Naive thymus-derived CD4-positive, alpha-beta T cell (primary cell): ENCODE results near the gene DHX58. TPM values are rescaled to one million over a fixed set of nuclear protein-coding genes. Genes with fewer than 3 reads are reported as not detected.
"Not testable (repeated sequence)": the region's sequence is repeated elsewhere in the genome, so short reads cannot be mapped to it uniquely, and the experiment has no call there.

Experiments
- ATAC-seq: fragments of 150-1000 bp; cut with Tn5 transposase; 2 replicates; pipeline ENCODE4 v1.10.0; 2021; ENCODE audit warnings: mild to moderate bottlenecking, moderate library complexity
- CTCF ChIA-PET: fragments of 350-600 bp; sonication (Branson Sonifier 250); formaldehyde crosslinking; loops from one replicate; lab custom pipeline; 2021; ENCODE audit warnings: antibody characterized with exemption; lab: Charles Lee
- POLR2A ChIA-PET: fragments of 350-600 bp; sonication (Branson Sonifier 250); formaldehyde crosslinking; loops from one replicate; lab custom pipeline; 2021; ENCODE audit warnings: antibody characterized with exemption, inconsistent platforms; lab: Charles Lee
- DNase-seq, 9 donors: peaks; one replicate each; pipeline versions ENCODE4 v3.0.0 to v3.0.0-alpha.2; 2020 to 2022; ENCODE audit warnings: mixed read lengths in 1 of 9
- H3K27ac ChIP-seq: one replicate; pipeline ENCODE4 v1.7.0; 2013; ENCODE audit warnings: mild to moderate bottlenecking, low read depth, low read length, moderate library complexity
- H3K27me3 ChIP-seq, 2 donors: one replicate each; pipeline ENCODE4 v1.7.0; 2013; ENCODE audit warnings: low read length in 2 of 2, mild to moderate bottlenecking in 2 of 2, moderate library complexity in 2 of 2; ENCODE audit not compliant: control insufficient read depth in 2 of 2, insufficient read depth in 2 of 2
- H3K36me3 ChIP-seq, 3 experiments: 1 replicate in 2 of 3; 2 replicates in 1 of 3; pipeline ENCODE4 v1.7.0; 2013; ENCODE audit warnings: low read length in 3 of 3, mild to moderate bottlenecking in 3 of 3, moderate library complexity in 1 of 3; ENCODE audit not compliant: insufficient read depth in 3 of 3, control insufficient read depth in 2 of 3
- H3K4me1 ChIP-seq, 2 donors: one replicate each; pipeline ENCODE4 v1.7.0; 2013; ENCODE audit warnings: low read length in 2 of 2, mild to moderate bottlenecking in 2 of 2, moderate library complexity in 1 of 2; ENCODE audit not compliant: control insufficient read depth in 2 of 2, insufficient read depth in 2 of 2
- H3K4me3 ChIP-seq: 2 replicates; pipeline ENCODE4 v1.7.0; 2013; ENCODE audit warnings: mild to moderate bottlenecking, low read length
- H3K9me3 ChIP-seq, 3 experiments: 1 replicate in 2 of 3; 2 replicates in 1 of 3; pipeline ENCODE4 v1.7.0; 2013; ENCODE audit warnings: low read length in 3 of 3; ENCODE audit not compliant: control insufficient read depth in 2 of 3
- H3K27ac Mint-ChIP-seq, 9 donors: one replicate each; pipeline ENCODE4 v1.8.0; 2020 to 2022; ENCODE audit warnings: mixed read lengths in 9 of 9, mild to moderate bottlenecking in 8 of 9, moderate library complexity in 5 of 9, inconsistent platforms in 2 of 9
- H3K27me3 Mint-ChIP-seq, 5 donors: one replicate each; pipeline ENCODE4 v1.8.0; 2021 to 2022; ENCODE audit warnings: mixed read lengths in 5 of 5, mild to moderate bottlenecking in 1 of 5
- H3K36me3 Mint-ChIP-seq, 5 donors: one replicate each; pipeline ENCODE4 v1.8.0; 2020 to 2022; ENCODE audit warnings: mixed read lengths in 5 of 5, mild to moderate bottlenecking in 3 of 5, inconsistent platforms in 1 of 5
- H3K4me1 Mint-ChIP-seq, 7 donors: one replicate each; pipeline ENCODE4 v1.8.0; 2020 to 2022; ENCODE audit warnings: mixed read lengths in 7 of 7, mild to moderate bottlenecking in 3 of 7, inconsistent platforms in 1 of 7
- H3K4me3 Mint-ChIP-seq, 10 donors: one replicate each; pipeline ENCODE4 v1.8.0; 2020 to 2022; ENCODE audit warnings: mild to moderate bottlenecking in 10 of 10, mixed read lengths in 10 of 10, moderate library complexity in 6 of 10, inconsistent platforms in 2 of 10
- H3K9me3 Mint-ChIP-seq, 11 donors: one replicate each; pipeline ENCODE4 v1.8.0; 2020 to 2022; ENCODE audit warnings: mixed read lengths in 11 of 11, mild to moderate bottlenecking in 4 of 11, inconsistent platforms in 1 of 11, moderate library complexity in 1 of 11
- intact Hi-C, 2 donors: fragments of 100-400 bp; cut with micrococcal nuclease; formaldehyde crosslinking; loops; one replicate each; pipeline ENCODE4 v1.15.1; 2023
- polyA plus RNA-seq, 2 donors: library from polyadenylated mRNA; unstranded; fragments of 300-500 nt; fragmentation: Illumina TruSeq; gene quantifications; one replicate each; pipeline ENCODE4 v1.2.3, GENCODE V29; 2021
- total RNA-seq, 6 experiments: library from RNA in 5 of 6; stranded (reverse) in 5 of 6; gene quantifications; 1 replicate in 5 of 6; 2 replicates in 1 of 6; pipeline ENCODE4 v1.2.3 and lab custom pipeline; 2021 to 2026

Gene DHX58
- total and polyA plus RNA-seq, 7 experiments from 2014 or later = 10.1 to 80.5 (median 47.1) TPM

DNA sequence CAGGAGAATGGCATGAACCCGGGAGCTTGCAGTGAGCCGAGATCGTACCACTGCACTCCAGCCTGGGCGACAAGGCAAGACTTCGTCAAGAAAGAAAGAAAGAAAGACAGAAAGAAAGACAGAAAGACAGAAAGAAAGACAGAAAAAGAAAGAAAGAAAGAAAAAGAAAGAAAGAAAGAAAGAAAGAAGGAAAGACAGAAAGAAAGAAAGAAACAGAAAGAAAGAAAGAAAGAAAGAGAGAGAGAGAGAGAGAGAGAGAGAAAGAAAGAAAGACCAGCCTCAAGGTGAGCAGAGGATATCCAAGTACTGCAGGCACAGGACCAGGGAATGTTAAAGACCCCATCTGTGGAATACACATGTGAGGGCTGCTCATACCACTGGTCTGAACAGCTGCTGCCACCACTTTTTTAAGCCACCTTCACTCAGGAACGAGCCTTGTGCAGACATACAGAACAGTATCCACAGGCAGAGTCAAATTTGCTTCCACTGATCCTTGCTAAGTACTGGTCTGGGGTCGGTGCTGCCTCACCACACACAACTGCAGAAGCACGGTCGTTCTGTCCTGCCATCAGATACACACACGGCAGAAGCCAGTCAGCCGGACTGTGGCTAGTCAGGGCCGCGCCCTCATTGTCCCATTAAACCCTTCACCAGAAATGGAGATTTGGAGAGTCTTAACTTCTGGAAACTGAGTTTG is 34.5 kb upstream of the DHX58 start:
- peak overlapping the region in 3 of 9 donors; percentile 29 to 79 (median 43) for H3K27ac Mint-ChIP-seq
- Histone ChIP-seq H3K4me3 (no peak overlapping the region), H3K9me3 (no peaks in the 10 kb centered on the region), H3K36me3 (peaks cover 0 to 56% (median 0%) of the 10 kb centered on the region in 3 experiments), H3K27me3 (no peaks in the 10 kb centered on the region), H3K27ac (no peak overlapping the region), H3K4me1 (no peaks in the 10 kb centered on the region)
- H3K9me3 Mint-ChIP-seq = peaks cover 0 to 1% (median 0%) of the 10 kb centered on the region in 11 donors
- DNase-seq (no peak), ATAC-seq (no peak)
- peaks cover 26 to 59% (median 41%) of the 10 kb centered on the region in 7 donors for H3K4me1 Mint-ChIP-seq
- H3K4me3 Mint-ChIP-seq = peak overlapping the region in 1 of 10 donors; percentile 20
- H3K27me3 Mint-ChIP-seq = no peaks in the 10 kb centered on the region
- intact Hi-C loops = no loop called here
- ChIA-PET POLR2A (no interaction called here), CTCF (no interaction called here)
- peaks cover 3 to 26% (median 10%) of the 10 kb centered on the region in 5 donors for H3K36me3 Mint-ChIP-seq

DNA sequence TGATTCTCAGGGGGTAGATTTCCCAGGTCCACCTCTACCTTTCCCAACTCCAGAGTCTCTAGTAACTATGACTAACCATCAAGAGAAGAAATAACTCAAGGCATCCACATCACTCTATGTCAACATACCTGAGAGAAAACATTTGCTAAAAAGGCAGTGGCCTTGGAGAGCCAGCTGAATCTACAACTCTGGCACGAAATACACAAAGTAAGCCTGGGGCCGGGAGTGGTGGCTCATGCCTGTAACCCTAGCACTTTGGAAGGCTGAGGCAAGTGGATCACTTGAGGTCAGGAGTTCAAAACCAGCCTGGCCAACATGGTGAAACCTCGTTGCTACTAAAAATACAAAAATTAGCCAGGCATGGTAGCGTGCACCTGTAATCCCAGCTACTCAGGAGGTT is 30.6 kb upstream of the DHX58 start:
- H3K9me3 Mint-ChIP-seq, DNase-seq, H3K9me3 ChIP-seq, H3K27ac Mint-ChIP-seq, ATAC-seq, H3K27me3 Mint-ChIP-seq, H3K27ac ChIP-seq, intact Hi-C loops, H3K4me1 ChIP-seq, CTCF ChIA-PET, H3K4me3 ChIP-seq, H3K27me3 ChIP-seq: not testable (repeated sequence)
- peak overlapping the region in 1 of 10 donors; percentile 41 for H3K4me3 Mint-ChIP-seq
- H3K4me1 Mint-ChIP-seq = peaks cover 20 to 70% (median 48%) of the 10 kb centered on the region in 7 donors
- H3K36me3 Mint-ChIP-seq = peaks cover 0 to 25% (median 7%) of the 10 kb centered on the region in 5 donors
- POLR2A ChIA-PET = interaction anchor here (1.1 to 1.4 kb wide), 2 partner anchors 11 to 26 kb away, joined by 3 to 5 read pairs; partner anchors contain the start of gene RAB5C
- H3K36me3 ChIP-seq = peaks cover 0 to 58% (median 3%) of the 10 kb centered on the region in 3 experiments

DNA sequence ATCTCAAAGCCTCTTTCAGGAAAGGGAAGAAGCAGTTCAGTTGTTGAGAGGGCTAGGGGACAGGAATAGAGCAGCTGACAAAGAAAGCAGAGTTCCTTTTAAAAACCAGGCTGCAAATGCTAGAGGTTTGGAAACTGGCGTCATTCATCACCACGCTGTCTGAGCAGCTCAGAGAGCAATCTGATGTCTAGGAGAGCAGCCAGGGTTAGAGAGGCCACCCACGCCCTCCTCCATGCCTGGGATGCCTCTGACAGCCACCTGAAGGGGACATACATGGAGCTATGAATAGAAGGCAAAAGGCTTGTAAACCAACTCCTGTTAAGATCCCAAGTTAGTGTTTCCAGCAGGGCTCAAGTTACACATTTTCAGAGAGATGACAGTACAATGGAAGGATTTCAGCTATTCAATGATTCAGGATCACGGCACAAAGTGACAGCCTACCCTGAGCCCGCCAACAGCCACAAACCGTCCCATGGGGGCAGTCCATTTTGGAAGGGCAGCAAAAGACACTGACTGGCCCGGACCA is 29.9 kb upstream of the DHX58 start:
- DNase-seq = no peak
- Histone ChIP-seq H3K27me3 (no peaks in the 10 kb centered on the region), H3K27ac (no peak overlapping the region), H3K36me3 (peaks cover 0 to 57% (median 3%) of the 10 kb centered on the region in 3 experiments), H3K9me3 (no peaks in the 10 kb centered on the region), H3K4me1 (no peaks in the 10 kb centered on the region), H3K4me3 (no peak overlapping the region)
- H3K36me3 Mint-ChIP-seq = peaks cover 0 to 22% (median 7%) of the 10 kb centered on the region in 5 donors
- peaks cover 20 to 69% (median 51%) of the 10 kb centered on the region in 7 donors for H3K4me1 Mint-ChIP-seq
- no peaks in the 10 kb centered on the region for H3K27me3 Mint-ChIP-seq
- H3K4me3 Mint-ChIP-seq = peak overlapping the region in 4 of 10 donors; percentile 1 to 41 (median 29)
- intact Hi-C loops = no loop called here
- H3K9me3 Mint-ChIP-seq = peaks cover 0 to 1% (median 0%) of the 10 kb centered on the region in 11 donors
- POLR2A ChIA-PET = interaction anchor here (0.5 to 1.4 kb wide), 3 partner anchors 12 to 1191 kb away, joined by 3 to 5 read pairs (median 3); partner anchors contain the start of gene RAB5C
- no peak for ATAC-seq
- peak overlapping the region in 1 of 9 donors; percentile 65 for H3K27ac Mint-ChIP-seq
- CTCF ChIA-PET = interaction anchor here (0.6 kb wide), 1 partner anchor 1693 kb away, joined by 6 read pairs; no protein-coding TSS in a partner anchor

DNA sequence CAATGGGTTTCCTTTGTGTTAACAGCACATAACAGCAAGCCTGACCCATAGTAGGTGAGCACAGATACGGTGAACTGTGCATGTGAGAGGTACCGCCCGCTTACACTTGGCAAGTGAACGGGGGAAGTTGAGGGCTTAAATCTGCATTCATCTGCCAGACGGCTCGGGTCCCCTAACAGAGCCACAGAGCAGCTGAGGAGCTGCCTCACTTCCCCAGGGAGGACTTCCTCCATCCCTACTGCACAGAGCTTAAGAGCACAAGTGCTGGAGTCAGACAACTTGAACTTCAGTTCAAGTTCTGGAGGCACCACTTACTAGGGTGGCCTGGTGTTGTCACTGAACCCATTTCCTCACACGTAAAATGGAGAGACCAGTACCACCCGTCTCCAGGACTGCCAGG is 28.9 kb upstream of the DHX58 start:
- H3K4me1 Mint-ChIP-seq = peaks cover 17 to 66% (median 49%) of the 10 kb centered on the region in 7 donors
- H3K36me3 Mint-ChIP-seq = peaks cover 0 to 14% (median 7%) of the 10 kb centered on the region in 5 donors
- peak overlapping the region in 3 of 9 donors; percentile 32 to 35 (median 33) for H3K27ac Mint-ChIP-seq

DNA sequence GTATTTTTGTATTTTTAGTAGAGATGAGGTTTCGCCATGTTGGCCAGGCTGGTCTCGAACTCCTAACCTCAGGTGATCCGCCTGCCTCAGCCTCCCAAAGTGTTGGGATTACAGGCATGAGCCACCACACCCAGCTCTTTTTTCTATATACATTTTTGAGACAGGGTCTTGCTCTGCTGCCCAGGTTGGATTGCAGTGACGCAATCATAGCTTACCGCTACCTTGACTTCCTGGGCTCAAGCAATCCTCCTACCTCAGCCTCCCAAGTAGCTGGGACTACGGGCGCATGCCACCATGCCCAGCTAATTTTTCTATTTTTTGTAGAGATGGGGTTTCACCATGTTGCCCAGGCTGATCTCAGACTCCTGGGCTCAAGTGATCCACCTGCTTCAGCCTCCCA is 28.2 kb upstream of the DHX58 start:
- H3K36me3 Mint-ChIP-seq = peaks cover 3 to 17% (median 7%) of the 10 kb centered on the region in 5 donors
- ATAC-seq, H3K4me1 ChIP-seq, H3K27me3 Mint-ChIP-seq, H3K4me3 Mint-ChIP-seq, H3K27me3 ChIP-seq, H3K4me3 ChIP-seq, POLR2A ChIA-PET, H3K27ac ChIP-seq, H3K9me3 Mint-ChIP-seq, DNase-seq, H3K9me3 ChIP-seq, intact Hi-C loops: not testable (repeated sequence)
- CTCF ChIA-PET = interaction anchor here (0.9 kb wide), 1 partner anchor 233 kb away, joined by 3 read pairs; no protein-coding TSS in a partner anchor
- H3K36me3 ChIP-seq = peaks cover 0 to 57% (median 3%) of the 10 kb centered on the region in 3 experiments
- H3K27ac Mint-ChIP-seq = peak overlapping the region in 2 of 9 donors; percentile 32 to 33
- peaks cover 24 to 72% (median 56%) of the 10 kb centered on the region in 7 donors for H3K4me1 Mint-ChIP-seq

More for the DNA sequence above, 28.9 kb upstream of the DHX58 start:
- Histone ChIP-seq H3K4me1 (no peaks in the 10 kb centered on the region), H3K9me3 (no peaks in the 10 kb centered on the region), H3K27ac (no peak overlapping the region), H3K36me3 (peaks cover 0 to 56% (median 3%) of the 10 kb centered on the region in 3 experiments), H3K4me3 (no peak overlapping the region), H3K27me3 (no peaks in the 10 kb centered on the region)
- DNase-seq (no peak), ATAC-seq (no peak)
- Mint-ChIP-seq H3K27me3 (no peaks in the 10 kb centered on the region), H3K9me3 (no peaks in the 10 kb centered on the region), H3K4me3 (no peak overlapping the region)
- ChIA-PET POLR2A (no interaction called here), CTCF (no interaction called here)
- intact Hi-C loops = no loop called here

DNA sequence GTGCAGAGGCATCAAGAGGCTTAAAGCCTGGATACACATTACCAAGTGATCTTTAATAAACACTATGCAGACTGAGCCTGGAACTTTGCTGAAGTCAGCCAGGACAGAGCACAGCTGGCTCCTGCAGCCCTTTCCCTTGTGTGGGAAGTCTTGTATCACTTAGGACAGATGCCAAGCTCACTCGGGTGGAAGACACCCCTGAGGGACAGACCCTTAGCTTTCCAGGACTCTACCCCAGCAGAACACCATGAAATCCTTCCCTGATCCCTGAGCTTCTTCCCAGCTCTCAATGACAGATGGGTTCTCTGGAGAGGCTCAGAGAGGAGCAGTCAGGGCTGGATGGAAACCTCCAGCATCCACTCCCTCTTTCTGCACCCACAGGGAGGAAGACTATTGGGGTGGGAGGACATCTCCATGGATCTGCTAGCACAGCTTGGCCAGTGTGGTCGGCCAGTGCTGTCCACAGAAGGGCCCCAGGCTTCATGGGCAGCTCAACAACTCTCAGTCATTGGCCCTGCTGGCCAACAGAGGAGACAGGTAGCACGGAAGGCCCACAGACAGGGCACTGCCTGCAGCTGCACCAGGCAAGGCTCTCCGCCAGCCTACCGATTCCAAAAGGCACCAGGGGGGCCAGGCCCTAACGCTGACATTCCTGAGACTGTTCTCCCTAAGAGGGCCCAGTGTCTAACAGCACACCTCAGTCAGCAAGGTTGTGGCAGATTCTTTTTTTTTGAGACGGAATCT is 26.4 kb upstream of the DHX58 start:
- Histone ChIP-seq H3K9me3 (no peaks in the 10 kb centered on the region), H3K27ac (no peak overlapping the region), H3K4me3 (no peak overlapping the region), H3K4me1 (peaks cover 7 to 11% of the 10 kb centered on the region in 2 donors), H3K27me3 (no peaks in the 10 kb centered on the region), H3K36me3 (peaks cover 0 to 54% (median 3%) of the 10 kb centered on the region in 3 experiments)
- peaks cover 3 to 18% (median 7%) of the 10 kb centered on the region in 5 donors for H3K36me3 Mint-ChIP-seq
- peak; percentile 7 for ATAC-seq
- H3K4me3 Mint-ChIP-seq = no peak overlapping the region
- H3K27ac Mint-ChIP-seq = peak overlapping the region in 2 of 9 donors; percentile 8 to 38
- intact Hi-C loops = no loop called here
- H3K4me1 Mint-ChIP-seq = peaks cover 35 to 83% (median 59%) of the 10 kb centered on the region in 7 donors
- DNase-seq = no peak
- ChIA-PET CTCF (interaction anchor here (0.7 to 1.2 kb wide), 2 partner anchors 13 to 200 kb away, joined by 3 read pairs; no protein-coding TSS in a partner anchor), POLR2A (no interaction called here)
- H3K9me3 Mint-ChIP-seq = no peaks in the 10 kb centered on the region
- H3K27me3 Mint-ChIP-seq = no peaks in the 10 kb centered on the region
